ENCODE data around the gene SKIC3.

Gene SKIC3

GRCh38 chr5:95531491-95531890 is 23.3 kb downstream of the SKIC3 start:
- DNase-seq (ENCODE audit: low spot score), result no peak

GRCh38 chr5:95530416-95530815 is 24.4 kb downstream of the SKIC3 start:
- DNase-seq (ENCODE audit: low spot score), result no peak

- no peak for DNase-seq (ENCODE audit: low spot score)
Observed at GRCh38 chr5:95528565-95528964, 26.2 kb downstream of the SKIC3 start.

- no peak for DNase-seq (ENCODE audit: low spot score)
Observed at GRCh38 chr5:95526871-95527270, 27.9 kb downstream of the SKIC3 start.

- no peak for DNase-seq (ENCODE audit: low spot score)
Observed at GRCh38 chr5:95524423-95524822, 30.4 kb downstream of the SKIC3 start.

DNA sequence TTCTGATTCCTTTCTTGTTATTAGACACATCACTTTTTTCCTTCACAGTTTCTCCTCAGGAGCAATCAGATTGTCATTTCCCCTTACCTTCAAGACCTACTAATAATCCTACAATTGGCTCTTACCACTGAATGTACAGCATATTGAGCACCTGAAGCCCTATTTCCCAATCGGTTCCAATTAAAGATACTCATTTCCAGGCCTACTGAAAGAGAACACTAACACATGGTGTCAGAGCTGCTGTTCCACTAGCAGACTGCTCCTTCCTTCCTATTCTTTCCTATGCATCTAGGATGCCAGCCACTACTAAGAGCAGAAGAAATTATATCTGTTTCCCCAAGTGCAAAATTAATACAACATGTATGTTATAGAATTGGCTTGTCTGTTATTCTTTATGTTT is 34.6 kb downstream of the SKIC3 start:
- DNase-seq (ENCODE audit: low spot score), result no peak

DNA sequence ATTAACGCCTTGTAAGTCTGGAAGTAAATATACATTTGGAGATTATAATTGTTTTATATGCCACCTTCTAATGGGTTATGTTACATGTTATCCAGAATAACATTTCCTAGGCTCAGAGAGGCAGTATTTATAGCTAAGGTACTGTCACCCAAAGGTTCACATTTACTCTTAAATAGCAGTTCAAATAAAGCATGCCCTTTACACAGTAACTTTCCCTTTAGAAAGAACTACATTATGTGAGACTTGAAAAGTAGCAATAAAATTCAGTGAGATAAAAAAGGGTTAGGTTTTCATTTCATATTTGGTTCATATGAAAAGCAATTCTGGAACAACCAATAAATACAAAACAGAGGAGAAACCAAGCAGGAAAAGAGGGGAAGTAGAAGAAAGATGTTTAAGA is 35.1 kb downstream of the SKIC3 start:
- DNase-seq (ENCODE audit: low spot score), result no peak

- DNase-seq (ENCODE audit: low spot score), result no peak
Observed at GRCh38 chr5:95519151-95519550, 35.6 kb downstream of the SKIC3 start.

GRCh38 chr5:95518417-95518816 is 36.4 kb downstream of the SKIC3 start:
- no peak for DNase-seq (ENCODE audit: low spot score)

GRCh38 chr5:95511606-95512005 is 43.2 kb downstream of the SKIC3 start:
- no peak for DNase-seq (ENCODE audit: low spot score)

DNA sequence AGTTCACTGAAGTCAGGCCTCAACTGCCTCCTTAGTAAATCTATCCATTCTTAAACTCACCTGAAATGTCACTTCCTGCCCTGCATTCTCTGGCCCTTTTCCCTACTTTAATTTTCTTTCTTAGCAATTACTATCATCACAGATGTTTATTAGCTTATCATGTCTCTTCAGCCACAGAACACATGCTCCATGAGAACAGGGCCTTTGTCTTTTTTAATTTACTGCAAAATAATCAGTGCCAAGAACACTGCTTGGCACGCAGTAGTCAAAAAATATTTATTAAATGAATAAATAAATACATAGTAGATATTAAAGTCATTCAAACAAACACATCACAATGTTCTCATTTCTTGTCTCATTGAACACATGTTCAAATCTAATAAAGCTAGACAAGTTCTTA is 46.2 kb downstream of the SKIC3 start:
- DNase-seq (ENCODE audit: low spot score), result no peak

Small RNA genes within 50 kb of the gene (small RNA-seq; reads per million reads assigned to genes)
- gene RNU6-308P, result 0 reads per million in 2 experiments

All from SK-N-DZ (cell line).